Testis (tissue), 3 donors: Measurements from ENCODE around the gene PINK1. TPM values are rescaled to one million over a fixed set of nuclear protein-coding genes. Genes with fewer than 3 reads are reported as not detected.

Experiments used
- DNase-seq: peaks from one replicate; pipeline ENCODE4 v3.0.0-alpha.2; 2019
- H3K27ac ChIP-seq, 2 donors: fragments of 200-600 bp; sonication (generic); one replicate each; pipeline ENCODE4 v1.5.1; 2019
- H3K27me3 ChIP-seq: fragments of 200-600 bp; sonication (generic); one replicate; pipeline ENCODE4 v1.5.1; 2019
- H3K36me3 ChIP-seq: fragments of 200-600 bp; sonication (generic); one replicate; pipeline ENCODE4 v1.5.1; 2017; ENCODE audit warnings: low read depth; ENCODE audit errors: missing control alignments
- H3K4me1 ChIP-seq: fragments of 200-600 bp; sonication (generic); one replicate; pipeline ENCODE4 v1.5.1; 2019
- H3K4me3 ChIP-seq, 2 donors: fragments of 200-600 bp; sonication (generic); one replicate each; pipeline ENCODE4 v1.5.1; 2017 to 2019
- H3K9me3 ChIP-seq: fragments of 200-600 bp; sonication (generic); one replicate; pipeline ENCODE4 v1.5.1; 2017
- POLR2A ChIP-seq: fragments of 450-650 bp; IDR thresholded peaks from one replicate; pipeline ENCODE4 v1.6.1; 2017; ENCODE audit warnings: antibody characterized with exemption, mild to moderate bottlenecking, moderate library complexity
- WGBS, 2 donors: methylation state at CpG; one replicate each; pipeline ENCODE4 v1.1.5; 2018; 5-methylcytosine and 5-hydroxymethylcytosine counted together
- intact Hi-C: fragments of 100-400 bp; cut with DNase I; formaldehyde crosslinking; loops from one replicate; pipeline ENCODE4 v1.15.1; 2023; ENCODE audit warnings: low total_unique reads
- polyA plus RNA-seq: library from polyadenylated mRNA; stranded (reverse); fragments of 350-450 nt; fragmentation: Illumina TruSeq; extraction: RNeasy Lipid Tissue Mini Kit (QIAGEN cat#74804); gene quantifications from one replicate; pipeline ENCODE4 v1.2.3, GENCODE V29; 2014; ENCODE audit warnings: low read depth, low replicate concordance; ENCODE audit not compliant: insufficient read depth
- total RNA-seq, 2 donors: library from RNA; depleted of rRNA; stranded (reverse); fragments of >200 nt; gene quantifications; one replicate each; pipeline ENCODE4 v1.2.3, GENCODE V29; 2016
- TF ChIP-seq, protein P1 (sequence below), 3 experiments: fragments of 450-650 bp in 2 of 3; fragments of 200-600 bp in 1 of 3; sonication (generic) in 1 of 3; IDR thresholded peaks; one replicate each; pipeline ENCODE4 v1.5.1; 2016 to 2019; ENCODE audit warnings: antibody characterized with exemption in 3 of 3, mild to moderate bottlenecking in 2 of 3, moderate library complexity in 1 of 3

The PINK1 gene
- total and polyA plus RNA-seq, 3 donors from 2014 or later = 157 to 340 (median 168) TPM

DNA sequence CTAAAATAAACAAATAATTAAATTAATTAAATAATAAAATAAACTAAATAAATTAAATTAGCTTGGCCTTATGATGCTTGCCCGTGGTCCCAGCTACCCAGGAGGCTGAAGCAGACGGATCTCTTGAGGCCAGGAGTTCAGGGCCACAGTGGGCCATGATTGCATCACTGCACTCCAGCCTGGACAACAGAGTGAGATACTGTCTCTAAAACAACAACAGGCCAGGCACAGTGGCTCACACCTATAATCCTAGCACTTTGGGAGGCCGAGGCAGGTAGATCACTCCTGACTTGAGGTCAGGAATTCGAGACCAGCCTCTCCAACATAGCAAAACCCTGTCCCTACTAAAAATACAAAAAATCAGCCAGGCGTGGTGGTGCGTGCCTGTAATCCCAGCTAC, 12.2 kb upstream of the PINK1 start:
- intact Hi-C loops = no loop called here
- TF ChIP-seq, protein P1, sequence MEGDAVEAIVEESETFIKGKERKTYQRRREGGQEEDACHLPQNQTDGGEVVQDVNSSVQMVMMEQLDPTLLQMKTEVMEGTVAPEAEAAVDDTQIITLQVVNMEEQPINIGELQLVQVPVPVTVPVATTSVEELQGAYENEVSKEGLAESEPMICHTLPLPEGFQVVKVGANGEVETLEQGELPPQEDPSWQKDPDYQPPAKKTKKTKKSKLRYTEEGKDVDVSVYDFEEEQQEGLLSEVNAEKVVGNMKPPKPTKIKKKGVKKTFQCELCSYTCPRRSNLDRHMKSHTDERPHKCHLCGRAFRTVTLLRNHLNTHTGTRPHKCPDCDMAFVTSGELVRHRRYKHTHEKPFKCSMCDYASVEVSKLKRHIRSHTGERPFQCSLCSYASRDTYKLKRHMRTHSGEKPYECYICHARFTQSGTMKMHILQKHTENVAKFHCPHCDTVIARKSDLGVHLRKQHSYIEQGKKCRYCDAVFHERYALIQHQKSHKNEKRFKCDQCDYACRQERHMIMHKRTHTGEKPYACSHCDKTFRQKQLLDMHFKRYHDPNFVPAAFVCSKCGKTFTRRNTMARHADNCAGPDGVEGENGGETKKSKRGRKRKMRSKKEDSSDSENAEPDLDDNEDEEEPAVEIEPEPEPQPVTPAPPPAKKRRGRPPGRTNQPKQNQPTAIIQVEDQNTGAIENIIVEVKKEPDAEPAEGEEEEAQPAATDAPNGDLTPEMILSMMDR (IDR thresholded peaks at IDR 0.05) = no peak

DNA sequence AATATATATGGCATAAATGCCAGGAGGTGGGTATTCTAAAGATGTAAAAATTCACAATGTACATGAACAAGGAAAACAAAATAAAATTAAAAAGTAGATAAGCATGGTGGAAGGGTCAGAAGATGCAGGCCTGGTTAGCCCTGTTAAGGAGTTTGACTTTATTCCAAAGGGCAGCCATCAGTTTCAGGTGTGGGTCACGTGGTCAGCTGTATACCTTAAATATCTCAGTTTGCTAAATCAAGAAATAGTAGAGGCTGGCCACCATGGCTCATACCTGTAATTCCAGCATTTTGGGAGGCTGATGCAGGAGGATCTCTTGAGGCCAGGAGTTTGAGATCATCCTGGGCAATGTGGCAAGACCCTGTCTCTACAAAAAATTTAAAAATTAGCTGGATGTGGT, 8.5 kb upstream of the PINK1 start:
- DNase-seq = no peak
- WGBS, 2 donors = 86 to 93% methylated on average over 1 of the region's 1 CpG
- no peaks in the 10 kb centered on the region for H3K27me3 ChIP-seq
- no peak overlapping the region for H3K27ac ChIP-seq
- intact Hi-C loops = no loop called here
- H3K36me3 ChIP-seq = no peaks in the 10 kb centered on the region
- TF ChIP-seq POLR2A = no peak
- TF ChIP-seq, protein P1 (IDR thresholded peaks at IDR 0.05) = no peak
- no peaks in the 10 kb centered on the region for H3K4me1 ChIP-seq
- no peak overlapping the region for H3K4me3 ChIP-seq
- H3K9me3 ChIP-seq = no peaks in the 10 kb centered on the region

More for the DNA sequence above, 12.2 kb upstream of the PINK1 start:
- Histone ChIP-seq H3K4me1 (no peaks in the 10 kb centered on the region), H3K27me3 (no peaks in the 10 kb centered on the region), H3K4me3 (no peak overlapping the region), H3K36me3 (no peaks in the 10 kb centered on the region), H3K27ac (no peak overlapping the region), H3K9me3 (no peaks in the 10 kb centered on the region)
- no peak for DNase-seq
- WGBS, 2 donors = 87 to 97% methylated on average over 6 of the region's 6 CpGs

DNA sequence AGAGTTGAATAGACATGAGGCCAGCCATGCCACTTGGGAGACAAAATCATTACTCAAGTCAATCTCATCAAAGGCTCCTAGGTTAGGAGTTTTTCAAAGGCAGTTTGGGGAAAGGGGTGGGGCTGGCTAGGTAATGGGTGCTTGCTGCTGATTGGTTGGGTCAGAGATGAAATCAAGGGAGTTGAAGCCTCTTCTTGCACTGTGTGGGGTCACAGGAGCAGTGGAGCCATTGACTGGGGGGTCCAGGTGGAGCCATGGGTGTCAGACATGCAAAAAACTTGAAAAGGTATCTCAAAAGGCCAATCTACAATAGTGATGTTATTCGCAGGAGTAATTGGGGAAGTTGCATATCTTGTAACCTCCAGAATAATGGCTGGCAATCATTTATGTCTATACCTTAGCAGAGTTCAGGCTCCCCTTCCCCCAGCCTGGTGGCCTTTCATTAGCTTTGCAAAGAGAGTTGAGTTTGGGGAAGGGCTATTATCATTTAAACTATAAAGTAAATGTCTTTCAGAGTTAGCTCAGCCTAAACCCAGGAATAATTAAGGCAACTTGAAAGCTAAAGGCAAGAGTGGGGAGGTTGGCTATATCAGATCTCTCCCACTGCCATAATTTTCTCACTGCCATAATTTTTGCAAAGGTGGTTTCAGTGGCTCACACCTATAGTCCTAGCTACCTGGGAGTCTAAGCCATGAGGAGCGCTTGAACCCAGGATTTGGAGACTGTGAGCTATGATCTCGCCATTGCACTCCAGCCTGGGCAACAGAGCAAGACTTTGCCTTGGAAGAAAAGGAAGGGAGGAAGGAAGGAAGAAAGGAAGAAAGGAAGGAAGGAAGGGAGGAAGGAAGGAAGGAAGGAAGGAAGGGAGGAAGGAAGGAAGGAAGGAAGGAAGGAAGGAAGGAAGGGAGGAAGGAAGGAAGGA, 7.8 kb upstream of the PINK1 start:
- no peak for DNase-seq
- no peaks in the 10 kb centered on the region for H3K36me3 ChIP-seq
- 82 to 91% methylated on average over 3 of the region's 3 CpGs for WGBS, 2 donors
- intact Hi-C loops = no loop called here
- H3K4me1 ChIP-seq = no peaks in the 10 kb centered on the region
- TF ChIP-seq, protein P1 (IDR thresholded peaks at IDR 0.05) = no peak
- no peak for TF ChIP-seq POLR2A
- H3K4me3 ChIP-seq = no peak overlapping the region
- no peaks in the 10 kb centered on the region for H3K9me3 ChIP-seq
- no peaks in the 10 kb centered on the region for H3K27me3 ChIP-seq
- H3K27ac ChIP-seq = no peak overlapping the region

DNA sequence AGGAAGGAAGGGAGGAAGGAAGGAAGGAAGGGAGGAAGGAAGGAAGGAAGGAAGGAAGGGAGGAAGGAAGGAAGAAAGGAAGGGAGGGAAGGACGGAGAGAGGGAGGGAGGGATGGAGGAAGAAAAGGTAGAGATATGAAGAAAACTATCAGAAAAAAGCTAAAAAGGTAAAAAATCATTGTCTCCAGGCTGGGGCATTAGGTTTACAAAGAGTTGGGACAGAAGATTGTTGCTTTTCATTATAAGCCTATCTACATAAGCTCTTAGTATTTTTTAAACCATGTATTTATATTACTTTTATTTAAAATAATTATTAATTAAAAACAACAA, 7.2 kb upstream of the PINK1 start:
- DNase-seq = no peak
- Histone ChIP-seq H3K27me3 (no peaks in the 10 kb centered on the region), H3K36me3 (no peaks in the 10 kb centered on the region), H3K27ac (no peak overlapping the region), H3K4me3 (no peak overlapping the region), H3K4me1 (no peaks in the 10 kb centered on the region), H3K9me3 (no peaks in the 10 kb centered on the region)
- TF ChIP-seq, protein P1 (IDR thresholded peaks at IDR 0.05) = no peak
- TF ChIP-seq POLR2A = no peak
- 84 to 91% methylated on average over 1 of the region's 1 CpG for WGBS, 2 donors
- intact Hi-C loops = no loop called here

DNA sequence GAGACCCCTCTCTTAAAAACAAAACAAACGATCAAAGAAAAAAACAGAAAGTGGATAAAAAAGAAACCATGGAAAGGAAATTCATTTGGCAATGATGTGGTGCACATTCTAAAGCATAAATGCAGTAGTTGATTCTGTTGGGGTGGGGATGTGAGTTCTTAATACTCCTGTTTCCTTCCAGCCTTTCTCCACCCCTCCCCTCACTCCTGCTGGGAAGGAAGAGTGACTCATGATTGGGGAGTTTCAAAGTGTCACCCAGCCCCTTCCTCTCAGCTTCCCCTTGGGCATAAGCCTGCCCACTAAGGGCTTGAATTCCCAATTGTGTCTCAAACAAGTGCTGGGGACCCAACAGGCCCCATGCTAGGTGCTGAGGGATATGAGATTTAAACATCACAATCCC, 6.7 kb upstream of the PINK1 start:
- H3K36me3 ChIP-seq = no peaks in the 10 kb centered on the region
- WGBS, 2 donors = 68 to 69% methylated on average over 1 of the region's 1 CpG
- TF ChIP-seq, protein P1 (IDR thresholded peaks at IDR 0.05) = no peak
- no peak for TF ChIP-seq POLR2A
- H3K9me3 ChIP-seq = no peaks in the 10 kb centered on the region
- H3K4me3 ChIP-seq = no peak overlapping the region
- no peak overlapping the region for H3K27ac ChIP-seq
- intact Hi-C loops = no loop called here
- H3K27me3 ChIP-seq = no peaks in the 10 kb centered on the region
- H3K4me1 ChIP-seq = no peaks in the 10 kb centered on the region
- no peak for DNase-seq
